HG03280 (cell line): ENCODE results near the gene CAB39L.

Experiments used
- ATAC-seq: cut with Tn5 transposase; IDR thresholded peaks from one replicate; pipeline ENCODE4 v1.9.1; 2021; ENCODE audit warnings: mild to moderate bottlenecking, moderate library complexity; ENCODE audit not compliant: unreplicated experiment

The CAB39L gene

DNA sequence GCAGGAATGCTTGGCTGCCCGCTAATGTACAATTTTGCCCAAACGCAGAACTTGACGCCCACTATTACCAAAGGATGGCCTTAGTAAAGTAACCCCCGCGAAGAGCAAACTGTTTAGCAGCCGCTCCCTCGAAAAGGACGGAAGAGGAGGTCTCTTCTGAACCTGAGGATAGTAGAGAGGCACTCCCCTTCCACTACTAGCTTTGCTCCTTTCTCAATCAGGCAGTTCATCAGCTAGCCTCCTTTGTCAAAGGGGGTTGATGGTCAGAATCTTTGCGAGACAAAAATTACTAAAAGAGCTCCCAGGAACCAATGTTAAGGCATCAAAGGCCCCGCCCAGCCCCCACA, 534 bp downstream of the CAB39L start:
- no peak for ATAC-seq

GRCh38 chr13:49441846-49442245, 2.0 kb downstream of the CAB39L start:
- ATAC-seq = no peak

- ATAC-seq = no peak
Observed at GRCh38 chr13:49441312-49441711, 2.6 kb downstream of the CAB39L start.

- ATAC-seq = no peak
Observed at GRCh38 chr13:49439609-49440008, 4.3 kb downstream of the CAB39L start.

GRCh38 chr13:49437705-49438104, 6.2 kb downstream of the CAB39L start:
- ATAC-seq = no peak

DNA sequence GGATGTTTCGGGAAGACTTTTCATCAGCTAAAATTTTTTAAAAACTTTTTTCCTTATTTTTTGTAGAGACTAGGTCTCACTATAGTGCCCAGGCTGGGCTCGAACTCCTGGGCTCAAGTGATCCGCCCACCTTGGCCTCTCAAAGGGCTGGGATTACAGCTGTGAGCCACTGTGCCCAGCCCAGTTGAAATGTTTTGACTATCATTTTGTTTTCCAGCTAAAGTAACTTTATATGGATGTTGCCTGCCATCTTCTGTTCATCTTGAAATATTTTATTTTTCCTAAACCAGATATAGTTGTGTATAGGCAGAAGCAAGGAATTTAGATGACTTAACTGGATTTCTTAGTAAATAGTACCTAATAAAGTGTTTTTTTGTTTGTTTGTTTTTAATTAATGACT, 7.0 kb downstream of the CAB39L start:
- no peak for ATAC-seq

DNA sequence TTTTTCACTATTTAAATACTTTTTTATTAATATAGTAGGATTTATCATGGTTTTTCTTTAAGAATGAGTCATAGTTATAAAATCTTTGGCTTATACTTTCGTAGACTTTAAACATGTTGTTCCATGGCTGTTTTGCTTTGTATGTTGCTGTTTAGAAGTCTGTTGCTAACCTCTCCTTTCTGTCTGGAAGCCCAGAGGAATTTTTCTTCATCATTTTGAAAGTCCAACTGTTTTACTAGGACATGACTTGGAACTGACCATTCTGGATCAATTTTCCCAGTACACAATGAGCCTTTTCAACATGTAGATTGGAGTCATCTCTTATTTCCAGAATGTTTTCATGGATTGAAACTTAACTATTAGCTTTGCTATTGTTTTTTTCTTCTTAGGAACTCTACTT, 7.9 kb downstream of the CAB39L start:
- no peak for ATAC-seq

DNA sequence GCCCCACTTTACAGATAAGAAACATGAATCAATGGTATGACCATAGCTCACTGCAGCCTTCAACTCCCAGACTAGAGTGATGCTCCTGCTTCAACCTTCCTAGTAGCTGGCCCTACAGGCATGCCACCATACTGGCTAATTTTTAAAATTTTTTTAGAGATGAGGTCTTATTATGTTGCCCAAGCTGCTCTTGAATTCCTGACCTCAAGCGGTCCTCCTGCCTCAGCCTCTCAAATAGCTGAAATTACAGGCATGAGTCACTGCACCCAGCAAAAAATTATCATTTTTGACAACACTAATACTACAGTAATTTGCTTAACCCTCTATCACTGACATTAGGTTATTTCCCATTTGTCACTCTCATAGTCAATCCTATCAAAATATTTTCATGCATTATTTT, 14.7 kb downstream of the CAB39L start:
- ATAC-seq = no peak

GRCh38 chr13:49428041-49428763, 15.7 kb downstream of the CAB39L start:
- ATAC-seq = no peak

DNA sequence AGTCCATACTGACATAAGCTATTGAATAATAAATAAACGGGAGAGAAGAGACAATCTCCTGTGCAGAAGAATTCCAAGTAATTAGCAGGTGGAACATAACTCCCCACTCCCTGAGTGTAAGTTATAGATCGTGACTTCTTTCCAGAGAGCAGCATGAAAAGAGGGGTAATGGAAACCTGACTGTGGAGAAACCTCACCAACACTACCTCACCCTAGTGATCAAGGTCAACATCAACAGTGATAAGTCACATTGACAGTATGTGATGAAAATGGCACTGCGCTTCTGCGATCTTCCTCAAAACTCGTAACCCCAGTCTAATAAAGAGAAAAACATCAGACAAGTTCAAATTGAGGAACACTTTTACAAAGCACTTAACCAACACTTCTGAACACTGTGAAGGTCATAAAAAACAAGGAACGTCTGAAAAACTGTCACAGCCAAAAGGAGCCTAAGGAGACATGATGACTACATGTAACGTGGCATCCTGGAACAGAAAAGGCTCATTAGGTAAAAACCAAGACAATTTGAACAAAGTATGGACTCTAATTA, 19.8 kb downstream of the CAB39L start:
- no peak for ATAC-seq

- ATAC-seq = peak; percentile 89
Observed at GRCh38 chr13:49421391-49421790, 22.5 kb downstream of the CAB39L start.

DNA sequence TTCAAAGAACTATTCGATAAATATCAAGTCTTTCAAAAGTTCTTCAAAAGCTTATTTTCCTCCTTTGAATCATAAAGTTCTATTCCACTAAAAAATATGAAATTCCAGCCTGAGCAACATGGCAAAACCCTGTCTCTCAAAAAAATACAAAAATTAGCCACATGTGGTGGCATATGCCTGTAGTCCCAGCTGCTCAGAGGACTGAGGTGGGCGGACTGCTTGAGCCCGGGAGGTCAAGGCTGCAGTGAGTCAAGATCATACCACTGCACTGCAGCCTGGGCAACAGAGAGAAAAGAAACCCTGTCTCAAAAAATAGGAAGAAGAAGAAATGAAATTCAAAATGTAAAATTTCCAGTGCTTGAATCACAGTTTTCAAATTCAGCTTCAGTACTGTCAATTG, 24.6 kb downstream of the CAB39L start:
- ATAC-seq = no peak

DNA sequence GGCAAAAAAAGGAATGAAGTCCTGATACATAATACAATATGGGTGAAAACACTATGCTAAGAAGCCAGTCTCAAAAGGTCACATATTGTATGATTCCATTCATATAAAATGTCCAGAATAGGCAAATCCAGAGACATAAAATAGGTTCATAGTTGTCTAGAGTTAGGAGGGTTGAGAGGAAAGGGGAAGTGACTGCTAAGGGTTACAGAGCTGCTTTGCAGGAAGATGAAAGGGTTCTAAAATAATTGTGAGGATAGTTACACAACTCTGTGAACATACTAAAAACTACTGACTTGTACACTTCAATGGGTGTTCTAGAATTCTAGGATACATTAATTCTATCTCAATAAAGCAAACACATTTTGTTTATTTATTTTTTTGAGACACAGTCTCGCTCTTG, 25.7 kb downstream of the CAB39L start:
- ATAC-seq = no peak

DNA sequence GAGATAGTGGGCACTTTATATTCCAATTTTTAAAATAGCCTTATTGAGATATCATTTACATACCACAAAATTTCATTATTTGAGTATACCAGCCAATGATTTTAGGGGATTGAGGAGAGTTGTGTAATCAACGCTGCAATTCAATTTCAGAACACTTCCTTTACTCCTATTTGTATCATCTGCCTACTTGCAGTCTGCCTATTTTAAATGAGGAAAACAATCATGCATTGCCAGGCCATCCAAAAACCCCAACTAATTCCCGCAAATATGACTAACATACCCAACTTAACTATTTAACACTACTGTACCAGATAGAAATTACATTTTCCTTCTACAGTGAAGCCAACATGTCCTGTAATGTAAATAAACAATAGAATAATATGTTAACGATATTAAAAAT, 26.7 kb downstream of the CAB39L start:
- ATAC-seq = no peak

DNA sequence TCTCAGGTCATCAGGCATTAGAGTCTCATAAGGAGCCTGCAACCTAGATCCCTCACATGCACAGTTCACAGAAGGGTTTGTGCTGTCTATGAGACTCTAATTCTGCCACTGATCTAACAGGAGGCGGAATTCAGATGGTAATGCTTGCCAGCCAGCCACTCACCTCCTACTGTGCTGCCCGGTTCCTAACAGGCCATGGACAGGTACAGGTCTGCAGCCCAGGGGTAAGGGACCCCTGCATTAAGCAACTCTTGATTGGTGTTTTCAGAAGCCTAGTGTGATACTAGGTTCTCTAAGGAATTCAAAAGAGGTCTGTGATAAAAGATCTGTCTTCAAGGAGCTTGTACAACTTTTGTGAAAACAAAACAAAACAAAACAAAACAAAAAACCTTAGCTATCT, 31.1 kb downstream of the CAB39L start:
- no peak for ATAC-seq

DNA sequence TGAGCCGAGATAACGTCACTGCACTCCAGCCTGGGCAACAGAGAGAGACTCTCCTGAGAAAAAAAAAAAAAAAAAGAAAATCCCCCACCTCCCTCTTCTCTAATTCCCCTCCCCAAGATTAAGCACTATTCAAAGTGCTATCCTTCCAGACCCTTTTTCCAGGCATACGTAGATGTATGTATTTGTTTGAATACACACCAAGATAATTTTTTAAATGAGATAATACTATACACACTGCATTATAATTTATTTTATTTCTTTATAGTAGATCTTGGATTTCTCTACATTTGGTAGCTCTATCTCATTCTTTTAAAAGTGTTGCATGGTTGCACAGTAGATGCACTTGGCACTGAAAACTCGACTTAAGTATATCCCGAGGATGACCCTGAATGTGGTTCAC, 32.5 kb downstream of the CAB39L start:
- ATAC-seq = no peak

- no peak for ATAC-seq
Observed at GRCh38 chr13:49410477-49410876, 33.4 kb downstream of the CAB39L start.

DNA sequence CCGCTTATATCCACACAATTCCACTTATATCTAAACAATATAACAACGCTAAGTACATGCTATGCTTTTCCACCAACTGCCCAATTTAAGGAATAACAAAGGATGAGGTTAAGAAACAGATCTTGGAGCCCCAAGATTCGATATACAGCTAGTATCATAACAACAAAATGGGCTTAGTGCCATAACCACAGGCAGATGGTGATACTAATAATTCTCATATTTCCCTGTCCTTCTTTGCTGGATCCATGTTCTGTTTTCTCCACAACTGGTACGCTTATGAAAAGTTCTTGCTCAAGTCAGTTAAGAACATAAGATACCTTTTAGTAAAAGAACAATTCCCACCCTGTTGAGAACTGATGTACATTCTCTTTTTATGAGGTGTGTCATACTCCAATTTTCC, 33.9 kb downstream of the CAB39L start:
- no peak for ATAC-seq

DNA sequence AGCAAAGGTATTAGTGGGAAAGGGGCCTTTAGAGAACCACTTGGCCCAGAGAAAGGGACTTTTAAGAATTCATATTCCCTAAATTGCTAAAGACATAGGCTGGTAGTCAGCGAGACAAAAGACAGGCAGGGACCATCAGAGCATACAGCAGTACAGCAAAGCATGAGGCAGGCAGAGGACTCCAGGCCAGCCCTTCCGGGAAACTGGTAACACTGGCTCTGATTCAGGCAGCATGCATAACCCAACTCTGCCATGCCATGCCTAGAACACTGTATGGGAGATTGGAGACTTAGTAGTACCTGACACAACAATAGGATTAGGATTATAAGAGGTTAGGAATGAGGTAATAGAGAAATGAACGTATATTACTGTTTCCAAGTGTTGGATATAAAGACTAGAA, 34.9 kb downstream of the CAB39L start:
- ATAC-seq = no peak

GRCh38 chr13:49407936-49408335, 35.9 kb downstream of the CAB39L start:
- no peak for ATAC-seq

- no peak for ATAC-seq
Observed at GRCh38 chr13:49407068-49407467, 36.8 kb downstream of the CAB39L start.

DNA sequence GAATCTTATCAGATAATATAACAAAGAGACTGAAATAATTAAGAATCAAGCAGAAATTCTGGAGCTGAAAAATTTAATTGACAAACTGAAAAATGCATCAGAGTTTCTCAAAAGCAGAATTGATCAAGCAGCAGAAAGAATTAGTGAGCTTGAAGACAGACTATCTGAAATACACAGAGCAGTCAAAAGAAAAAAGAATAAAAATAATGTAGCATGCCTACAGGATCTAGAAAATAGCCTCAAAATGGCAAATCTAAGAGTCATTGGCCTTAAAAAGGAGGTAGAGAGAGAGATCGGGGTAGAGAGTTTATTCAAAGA, 39.2 kb downstream of the CAB39L start:
- ATAC-seq = no peak

DNA sequence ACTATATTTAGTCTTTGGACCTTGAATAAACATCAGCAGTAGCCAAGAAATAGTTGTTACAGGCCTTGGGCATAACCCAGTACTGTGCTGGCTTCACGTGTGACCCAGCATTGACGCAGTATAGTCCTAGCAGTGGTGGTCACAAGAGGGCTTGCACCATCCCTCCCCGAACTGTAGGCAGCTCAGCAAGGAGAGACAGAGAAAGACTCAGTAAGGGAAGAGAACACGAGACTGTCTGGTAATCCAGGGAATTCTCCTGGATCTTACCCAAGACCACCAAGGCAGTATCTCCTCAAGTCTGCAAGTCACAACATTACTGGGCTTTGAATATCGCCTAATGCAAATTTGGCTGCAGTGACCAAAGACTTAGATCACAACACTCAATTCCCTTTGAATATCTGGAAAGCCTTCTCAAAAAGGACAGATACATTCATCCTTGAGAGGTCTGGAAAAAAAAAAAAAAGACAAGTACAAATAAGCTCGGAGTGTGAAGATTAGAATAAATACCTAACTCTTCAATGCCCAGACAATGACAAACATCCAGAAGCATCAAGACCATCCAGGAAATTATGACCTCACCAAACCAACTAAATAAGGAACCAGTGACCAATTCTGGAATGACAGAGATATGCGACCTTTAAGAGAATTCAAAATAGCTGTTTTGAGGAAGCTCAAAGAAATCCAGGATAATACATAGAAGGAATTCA, 39.7 kb downstream of the CAB39L start:
- ATAC-seq = no peak
